ENCODE data around the gene GPR176. TPM values are rescaled to one million over a fixed set of nuclear protein-coding genes. Genes with fewer than 3 reads are reported as not detected.

The GPR176 gene
- total RNA-seq, 1 experiment from 2014 or later = 9.8 TPM

- DNase-seq = peak; percentile 59 to 64
- no peaks in the 10 kb centered on the region for H3K27me3 ChIP-seq (replicated peaks; ENCODE audit: control insufficient read depth, insufficient read depth, low read length)
- no peak overlapping the region for H3K4me3 ChIP-seq (ENCODE audit: low read depth, low read length)
- Mint-ChIP-seq H3K4me1 (ENCODE audit: low read depth, unreplicated experiment) (peaks cover 23% of the 10 kb centered on the region), H3K4me3 (ENCODE audit: unreplicated experiment) (peak overlapping the region; percentile 5), H3K27me3 (ENCODE audit: insufficient read depth, unreplicated experiment) (no peaks in the 10 kb centered on the region), H3K9me3 (ENCODE audit: unreplicated experiment) (no peaks in the 10 kb centered on the region), H3K27ac (ENCODE audit: unreplicated experiment) (peak overlapping the region; percentile 57), H3K36me3 (ENCODE audit: insufficient read depth, unreplicated experiment) (peaks cover 10% of the 10 kb centered on the region)
- H3K36me3 ChIP-seq (ENCODE audit: control insufficient read depth, insufficient read depth, low read length) = no peaks in the 10 kb centered on the region
- no peaks in the 10 kb centered on the region for H3K9me3 ChIP-seq
- ChIA-PET POLR2A (interaction anchor here (0.7 kb wide), 1 partner anchor 45 kb away, joined by 5 read pairs; the partner anchor contains the start of gene EIF2AK4), CTCF (interaction anchor here (0.7 to 2.3 kb wide), 7 partner anchors 18 to 141 kb away, joined by 3 to 31 read pairs (median 4); partner anchors contain the start of gene EIF2AK4)
- no TSS peak for BruUV-seq (replicated peaks)
- TF ChIP-seq CTCF (IDR thresholded peaks at IDR 0.05; ENCODE audit: insufficient read depth in 1 of 2, low read depth in 1 of 2, low read length in 1 of 2, severe bottlenecking in 1 of 2, unreplicated experiment in 1 of 2) = no peak
- intact Hi-C loops (cut with micrococcal nuclease; ENCODE audit: unreplicated experiment) = loop anchor here (1.0 kb wide), 1 partner anchor 36 kb away; no protein-coding TSS in a partner anchor
- peaks cover 58% of the 10 kb centered on the region for H3K4me1 ChIP-seq
Observed at GRCh38 chr15:39888809-39889208, 31.3 kb downstream of the GPR176 start.

GRCh38 chr15:39888243-39888642 is 31.8 kb downstream of the GPR176 start:
- peak in 1 of 2 experiments; percentile 12 for DNase-seq
- Mint-ChIP-seq H3K27me3 (ENCODE audit: insufficient read depth, unreplicated experiment) (no peaks in the 10 kb centered on the region), H3K9me3 (ENCODE audit: unreplicated experiment) (no peaks in the 10 kb centered on the region), H3K36me3 (ENCODE audit: insufficient read depth, unreplicated experiment) (peaks cover 10% of the 10 kb centered on the region), H3K27ac (ENCODE audit: unreplicated experiment) (peak overlapping the region; percentile 57), H3K4me1 (ENCODE audit: low read depth, unreplicated experiment) (peaks cover 23% of the 10 kb centered on the region), H3K4me3 (ENCODE audit: unreplicated experiment) (peak overlapping the region; percentile 17)
- intact Hi-C loops (cut with micrococcal nuclease; ENCODE audit: unreplicated experiment) = loop anchor here (1.0 kb wide), 1 partner anchor 37 kb away; no protein-coding TSS in a partner anchor
- H3K27me3 ChIP-seq (replicated peaks; ENCODE audit: control insufficient read depth, insufficient read depth, low read length) = no peaks in the 10 kb centered on the region
- H3K9me3 ChIP-seq = no peaks in the 10 kb centered on the region
- CTCF ChIA-PET = interaction anchor here (0.7 to 2.3 kb wide), 11 partner anchors 13 to 150 kb away, joined by 3 to 31 read pairs (median 4); partner anchors contain the start of genes EIF2AK4, FSIP1, GPR176 and SRP14
- POLR2A ChIA-PET = interaction anchor here (0.7 kb wide), 1 partner anchor 45 kb away, joined by 5 read pairs; the partner anchor contains the start of gene EIF2AK4
- no TSS peak for BruUV-seq (replicated peaks)
- no peak for TF ChIP-seq CTCF (IDR thresholded peaks at IDR 0.05; ENCODE audit: insufficient read depth in 1 of 2, low read depth in 1 of 2, low read length in 1 of 2, severe bottlenecking in 1 of 2, unreplicated experiment in 1 of 2)
- no peaks in the 10 kb centered on the region for H3K36me3 ChIP-seq (ENCODE audit: control insufficient read depth, insufficient read depth, low read length)
- peaks cover 58% of the 10 kb centered on the region for H3K4me1 ChIP-seq
- no peak overlapping the region for H3K4me3 ChIP-seq (ENCODE audit: low read depth, low read length)

GRCh38 chr15:39887832-39888231 is 32.2 kb downstream of the GPR176 start:
- Histone ChIP-seq H3K4me1 (peaks cover 57% of the 10 kb centered on the region), H3K36me3 (ENCODE audit: control insufficient read depth, insufficient read depth, low read length) (no peaks in the 10 kb centered on the region), H3K4me3 (ENCODE audit: low read depth, low read length) (no peak overlapping the region), H3K27me3 (replicated peaks; ENCODE audit: control insufficient read depth, insufficient read depth, low read length) (no peaks in the 10 kb centered on the region), H3K9me3 (no peaks in the 10 kb centered on the region)
- intact Hi-C loops (cut with micrococcal nuclease; ENCODE audit: unreplicated experiment) = loop anchor here (1.0 to 2.0 kb wide), 3 partner anchors 33 to 88 kb away; partner anchors contain the start of gene GPR176
- peaks cover 23% of the 10 kb centered on the region for H3K4me1 Mint-ChIP-seq (ENCODE audit: low read depth, unreplicated experiment)
- H3K27ac Mint-ChIP-seq (ENCODE audit: unreplicated experiment) = peak overlapping the region; percentile 57
- TF ChIP-seq CTCF (IDR thresholded peaks at IDR 0.05; ENCODE audit: insufficient read depth in 1 of 2, low read depth in 1 of 2, low read length in 1 of 2, severe bottlenecking in 1 of 2, unreplicated experiment in 1 of 2) = peak; percentile 19 to 35
- no peaks in the 10 kb centered on the region for H3K27me3 Mint-ChIP-seq (ENCODE audit: insufficient read depth, unreplicated experiment)
- ChIA-PET POLR2A (no interaction called here), CTCF (interaction anchor here (0.6 to 2.3 kb wide), 12 partner anchors 11 to 150 kb away, joined by 3 to 31 read pairs (median 4); partner anchors contain the start of genes EIF2AK4, FSIP1, GPR176 and SRP14)
- peak; percentile 50 to 59 for DNase-seq
- no peaks in the 10 kb centered on the region for H3K9me3 Mint-ChIP-seq (ENCODE audit: unreplicated experiment)
- BruUV-seq (replicated peaks) = no TSS peak
- peaks cover 10% of the 10 kb centered on the region for H3K36me3 Mint-ChIP-seq (ENCODE audit: insufficient read depth, unreplicated experiment)
- peak overlapping the region; percentile 17 for H3K4me3 Mint-ChIP-seq (ENCODE audit: unreplicated experiment)
